ENCODE results near the gene IMPACT.

DNA sequence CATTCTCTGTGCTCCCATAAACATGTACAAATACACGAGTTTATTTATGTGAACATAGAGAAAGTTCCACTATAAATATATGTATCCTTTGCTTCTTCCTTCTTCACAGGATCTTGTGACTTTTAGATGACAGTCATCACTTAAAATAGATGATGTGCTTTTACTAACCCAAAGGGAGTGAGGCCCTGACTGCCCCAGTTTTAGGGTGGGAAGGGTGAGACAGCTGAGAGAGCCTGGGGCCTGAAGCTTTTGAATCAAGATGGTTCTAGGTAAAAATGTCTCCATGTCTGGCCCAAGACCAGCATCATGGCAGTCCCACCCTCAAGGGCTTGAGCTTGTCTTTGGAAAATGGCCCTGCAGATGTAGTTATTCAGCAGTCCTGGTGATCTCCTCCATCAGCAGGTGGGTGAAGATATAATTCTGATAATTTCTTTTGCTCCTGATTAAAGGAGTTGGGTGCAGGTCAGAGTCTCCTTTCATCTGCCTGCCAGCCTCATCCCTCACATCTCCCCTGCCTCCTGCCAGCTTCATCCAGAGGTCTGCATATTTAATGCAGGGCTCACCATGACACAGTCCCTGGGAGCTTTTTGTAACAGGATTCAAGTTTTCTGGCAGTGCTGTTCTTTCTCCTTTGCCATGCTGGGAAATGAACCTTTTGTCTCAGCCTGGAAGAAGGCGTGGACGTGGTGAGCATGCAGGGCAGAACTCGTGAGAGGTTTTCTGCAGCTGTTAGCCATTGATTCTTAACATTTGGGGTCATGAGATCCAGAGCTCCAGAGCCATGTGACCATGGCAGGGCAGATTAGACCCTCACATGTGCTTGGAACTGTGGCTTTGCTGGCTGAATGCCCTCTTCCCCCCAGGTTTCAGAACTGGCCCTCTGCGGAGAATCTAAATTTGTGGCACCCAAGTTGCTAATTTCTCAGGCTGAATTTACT lies 36.6 kb downstream of the IMPACT start:
- TF ChIP-seq POLR2AphosphoS5 (IDR thresholded peaks at IDR 0.05; ENCODE audit: borderline replicate concordance, low read depth, low read length) = no peak
- no peak for TF ChIP-seq EZH2 (IDR thresholded peaks at IDR 0.05)
- no peak for TF ChIP-seq FOXP2 (optimal IDR thresholded peaks at IDR 0.05; ENCODE audit: control extremely low read depth, extremely low read length, insufficient read depth)
